Fibroblast of skin of left biceps (primary cell): ENCODE data around the gene HOXB7.
A peak's percentile ranks its signal among the peaks of the same experiment; 100 is the strongest.

Source experiments
- DNase-seq, 2 experiments: peaks; one replicate each; pipeline ENCODE4 v3.0.0-alpha.2; 2013; ENCODE audit warnings: low read depth in 2 of 2

Gene HOXB7

GRCh38 chr17:48594538-48595277 lies 16.1 kb downstream of the HOXB7 start:
- no peak for DNase-seq

- peak; percentile 92 to 94 for DNase-seq
These were observed 16.8 kb downstream of the HOXB7 start for GRCh38 chr17:48593840-48594537.

- no peak for DNase-seq
These were observed 17.5 kb downstream of the HOXB7 start, which contains the start of gene HOXB5 for GRCh38 chr17:48593126-48593829. Gene HOXB5, minus strand, starts transcription at chr17:48593779. Its CDS starts 97 bp downstream, at chr17:48593682.

- DNase-seq: no peak
These were observed 18.2 kb downstream of the HOXB7 start for GRCh38 chr17:48592577-48592976.

GRCh38 chr17:48592057-48592514 lies 18.7 kb downstream of the HOXB7 start:
- DNase-seq: no peak

GRCh38 chr17:48591255-48592056 lies 19.4 kb downstream of the HOXB7 start:
- no peak for DNase-seq

DNA sequence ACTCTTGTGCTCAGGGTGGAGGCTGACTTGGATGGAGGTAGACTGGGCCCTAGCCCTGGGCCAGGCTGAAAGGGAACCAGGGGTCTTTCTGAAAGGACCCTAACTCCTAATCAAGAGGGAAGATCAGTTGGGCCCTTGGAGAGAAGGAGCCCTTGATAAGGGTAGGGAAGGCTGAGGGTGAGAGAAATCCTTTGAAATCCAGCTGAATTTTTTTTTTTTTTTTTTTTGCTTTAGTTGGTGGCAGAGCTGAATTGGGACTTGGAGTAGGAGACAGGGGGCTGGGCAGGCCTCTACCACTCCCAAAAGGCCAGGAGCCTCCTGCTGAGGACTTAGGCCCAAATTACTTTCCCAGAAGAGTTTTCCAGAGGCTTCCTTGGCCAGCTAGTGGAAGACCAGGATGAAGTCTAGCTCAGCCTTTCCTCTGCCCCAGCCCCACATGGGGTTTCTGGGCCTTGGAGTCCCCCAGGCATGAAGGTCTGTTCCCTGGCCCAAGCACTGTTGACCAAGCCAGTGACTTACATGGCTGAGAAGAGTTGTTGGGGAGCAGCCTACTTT lies 20.1 kb downstream of the HOXB7 start:
- no peak for DNase-seq

DNA sequence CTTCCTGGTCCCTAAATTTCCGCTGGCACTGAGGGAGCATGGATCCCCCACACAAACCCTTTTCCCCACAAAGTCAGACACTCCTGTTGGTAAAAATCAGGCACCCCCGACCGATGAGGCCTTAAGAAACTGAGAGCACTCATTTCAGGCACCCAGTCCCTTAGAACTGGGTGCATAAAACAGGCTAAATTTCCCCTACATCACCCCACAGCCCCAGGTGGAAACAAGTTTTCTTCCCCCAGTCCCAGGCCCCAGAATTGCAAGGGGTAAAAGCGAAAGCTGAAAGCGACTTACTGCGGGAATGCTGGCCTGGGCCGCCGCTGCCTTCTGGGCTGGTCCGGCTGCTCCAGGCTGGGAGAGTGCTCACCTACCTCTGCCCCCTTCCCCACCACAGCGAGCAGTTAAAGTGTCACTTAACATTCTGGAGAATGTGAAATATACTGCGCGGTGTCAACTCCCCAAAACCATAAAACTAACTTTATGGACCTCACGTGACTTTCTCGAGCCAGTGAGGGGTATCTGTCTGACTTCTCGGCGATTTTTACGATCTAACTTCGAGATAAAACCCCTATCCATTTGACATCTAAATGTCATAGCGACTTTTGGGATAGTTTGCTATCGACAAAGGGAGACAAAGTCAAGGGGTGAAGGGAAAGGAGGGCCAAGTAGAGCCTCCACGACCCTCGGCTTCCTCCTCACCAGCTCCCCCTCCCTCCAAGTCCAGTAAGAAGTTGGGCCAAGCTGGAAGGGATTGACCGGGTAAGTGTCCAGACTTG lies 20.8 kb downstream of the HOXB7 start, which contains the start of gene HOXB3:
HOXB3 (minus strand) TSS at position 411 of the 776 bp plus-strand sequence. CDS start 37,767 bp downstream, outside the sequence.
- DNase-seq: no peak

GRCh38 chr17:48589060-48589830 lies 21.6 kb downstream of the HOXB7 start:
- DNase-seq: no peak

- no peak for DNase-seq
These were observed 22.3 kb downstream of the HOXB7 start for GRCh38 chr17:48588528-48588927.

GRCh38 chr17:48588074-48588415 lies 22.8 kb downstream of the HOXB7 start:
- DNase-seq: no peak

DNA sequence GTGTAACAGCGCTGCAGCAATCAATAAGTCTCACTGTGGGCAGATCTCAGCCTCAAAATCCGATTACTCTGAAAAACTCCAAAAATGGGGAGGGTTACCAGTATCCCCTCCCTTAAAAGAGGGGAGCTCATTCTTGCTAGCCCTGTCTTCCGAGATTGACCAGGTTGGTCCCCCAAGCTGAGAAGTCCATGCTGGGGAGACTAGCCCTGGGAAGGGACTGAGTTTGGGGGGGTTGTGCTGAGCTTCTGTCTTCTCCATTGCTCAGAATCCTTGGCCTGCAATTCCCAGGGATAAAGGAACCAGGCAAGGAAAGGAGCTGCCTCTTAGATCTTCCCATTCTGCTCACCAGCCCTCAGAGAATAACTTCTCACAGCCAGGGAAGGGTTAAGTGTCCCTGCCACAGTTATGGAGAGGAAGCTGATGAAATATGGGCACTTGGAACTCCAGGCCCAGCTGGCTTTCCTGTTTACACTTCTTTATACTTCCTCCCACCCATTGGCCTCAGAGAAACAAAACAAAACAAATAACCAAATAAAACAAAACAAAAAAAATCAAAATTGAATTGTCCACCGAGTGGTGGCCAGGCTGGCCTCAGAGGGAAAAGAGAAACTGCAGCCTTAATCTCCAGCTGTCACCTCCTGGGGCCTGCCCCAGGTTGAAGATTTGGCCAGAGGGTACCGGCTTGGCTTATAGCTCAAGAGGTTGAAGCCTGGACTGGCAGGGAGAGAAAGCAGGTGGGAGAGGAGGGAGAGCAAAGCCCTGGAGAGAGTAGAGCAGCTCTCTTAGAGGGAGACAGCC lies 23.3 kb downstream of the HOXB7 start:
- no peak for DNase-seq

GRCh38 chr17:48586355-48587258 lies 24.2 kb downstream of the HOXB7 start:
- no peak for DNase-seq

DNA sequence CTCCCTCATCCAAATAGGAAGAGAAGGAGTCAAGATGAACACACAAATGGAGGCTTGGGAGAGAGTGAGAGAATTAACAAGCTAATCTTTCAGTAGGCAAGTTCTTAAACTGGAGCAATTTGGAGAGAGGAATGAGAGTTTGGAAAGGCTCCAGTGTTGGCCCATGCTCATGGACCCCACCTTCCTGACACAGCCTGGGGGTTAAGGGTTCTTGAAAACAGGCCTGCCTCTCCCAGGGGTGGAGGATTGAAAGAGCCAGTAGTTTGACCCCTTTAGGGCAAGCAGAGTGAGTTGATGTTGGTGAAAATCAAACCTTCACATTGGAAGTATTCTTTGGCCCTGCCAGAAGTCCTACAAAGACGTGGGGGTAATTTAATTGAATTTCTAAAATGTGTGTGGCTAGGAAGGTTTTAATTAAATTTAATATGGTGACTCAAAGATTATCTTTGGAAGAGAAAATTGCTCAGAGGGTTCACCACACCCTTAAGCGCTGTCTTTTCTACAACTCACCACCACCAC lies 26.5 kb downstream of the HOXB7 start:
- no peak for DNase-seq

DNA sequence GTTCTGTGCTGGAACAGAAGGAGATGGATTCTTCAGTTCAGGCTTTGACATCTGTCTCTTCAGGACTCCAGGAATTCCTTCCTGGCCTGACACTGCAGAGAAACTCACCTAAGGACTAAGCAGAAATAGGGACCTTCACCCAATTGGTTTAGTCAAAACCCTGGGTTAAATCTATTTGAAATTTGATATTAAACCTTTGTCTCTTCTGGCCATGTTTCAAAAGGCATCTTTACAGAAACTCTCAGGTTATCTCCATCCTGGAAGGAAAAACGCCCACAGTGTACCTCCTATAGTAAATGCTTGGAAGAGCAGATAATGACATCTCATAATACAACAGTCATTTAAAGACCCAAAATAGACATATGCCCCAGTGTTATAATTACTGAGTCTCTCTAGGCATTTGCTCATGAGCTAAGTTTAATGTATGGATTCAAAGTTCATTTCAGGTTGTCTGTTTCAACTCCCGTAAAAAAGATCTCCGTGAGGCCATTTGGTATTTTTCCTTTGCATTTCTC lies 27.1 kb downstream of the HOXB7 start:
- DNase-seq: no peak

- DNase-seq: no peak
These were observed 28.1 kb downstream of the HOXB7 start for GRCh38 chr17:48582750-48583069.

GRCh38 chr17:48579760-48580554 lies 30.9 kb downstream of the HOXB7 start:
- no peak for DNase-seq
